A549 (cell line): Measurements from ENCODE around the gene GAN. TPM values are rescaled to one million over a fixed set of nuclear protein-coding genes. Genes with fewer than 3 reads are reported as not detected.
A peak's percentile ranks its signal among the peaks of the same experiment; 100 is the strongest.

Source experiments
- ATAC-seq, 2 experiments: fragments of 200-7000 bp in 1 of 2; fragments of >200 bp in 1 of 2; cut with Nextera tagmentation in 1 of 2; cut with Tn5 transposase in 1 of 2; 3 replicates each; pipeline versions ENCODE4 v1.8.0 to v1.9.1; 2018 to 2020; ENCODE audit warnings: mild to moderate bottlenecking in 1 of 2, moderate library complexity in 1 of 2
- CTCF ChIA-PET: fragments of 300-600 bp; sonication (Branson Sonifier 250); formaldehyde crosslinking; extraction: SDS; loops from one replicate; lab custom pipeline; 2021; ENCODE audit warnings: antibody characterized with exemption, inconsistent platforms; lab: Yijun Ruan, JAX
- POLR2A ChIA-PET: fragments of 350-600 bp; formaldehyde crosslinking; extraction: SDS; loops from one replicate; lab custom pipeline; 2021; ENCODE audit warnings: antibody characterized with exemption, inconsistent platforms; lab: Yijun Ruan, JAX
- DNase-seq, 2 experiments: peaks; one replicate each; pipeline versions ENCODE4 v3.0.0 to v3.0.0-alpha.2; 2011 to 2016; ENCODE audit warnings: low read depth in 1 of 2, low spot score in 1 of 2
- FAIRE-seq: peaks from 2 replicates; lab custom pipeline; 2011; peaks lifted over from hg19 to GRCh38; lab: Jason Lieb, UNC
- H3K27ac ChIP-seq, 2 experiments: fragments of >200 bp; sonication (Bioruptor Twin); formaldehyde crosslinking; 3 replicates each; pipeline ENCODE4 v1.5.1; 2016 to 2017
- H3K4me1 ChIP-seq: fragments of >200 bp; sonication (Bioruptor Twin); formaldehyde crosslinking; 3 replicates; pipeline ENCODE4 v1.6.1; 2016
- H3K4me2 ChIP-seq: fragments of >200 bp; sonication (Bioruptor Twin); formaldehyde crosslinking; 3 replicates; pipeline ENCODE4 v1.6.1; 2016
- H3K4me3 ChIP-seq: fragments of >200 bp; sonication (Bioruptor Twin); formaldehyde crosslinking; 3 replicates; pipeline ENCODE4 v1.5.1; 2016
- H3K9me3 ChIP-seq: fragments of >200 bp; sonication (Bioruptor Twin); formaldehyde crosslinking; 3 replicates; pipeline ENCODE4 v1.6.1; 2016
- CBX8 ChIP-seq: fragments of 200-600 bp; sonication (generic); IDR thresholded peaks from 2 replicates; pipeline ENCODE4 v1.6.1; 2016
- EHMT2 ChIP-seq: fragments of 200-600 bp; sonication (generic); IDR thresholded peaks from 2 replicates; pipeline ENCODE4 v1.6.1; 2016; ENCODE audit warnings: antibody characterized with exemption, low read depth, mild to moderate bottlenecking, moderate library complexity
- FOXS1 ChIP-seq: fragments of 250-450 bp; sonication (Bioruptor Pico); IDR thresholded peaks from 2 replicates; pipeline ENCODE4 v1.5.0; 2020; ENCODE audit warnings: mild to moderate bottlenecking, moderate library complexity
- GATA3 ChIP-seq: IDR thresholded peaks from 2 replicates; pipeline ENCODE4 v1.6.1; 2012; ENCODE audit warnings: borderline replicate concordance
- HOXA7 ChIP-seq: fragments of 250-450 bp; sonication (Bioruptor Pico); IDR thresholded peaks from 2 replicates; pipeline ENCODE4 v1.5.0; 2020; ENCODE audit warnings: mild to moderate bottlenecking, moderate library complexity
- JUN ChIP-seq, 2 experiments: fragments of >200 bp; sonication (Bioruptor Twin); formaldehyde crosslinking; IDR thresholded peaks; 2 replicates in 1 of 2; 3 replicates in 1 of 2; pipeline ENCODE4 v1.6.1; 2016 to 2017
- JUNB ChIP-seq: fragments of >200 bp; sonication (Bioruptor Twin); formaldehyde crosslinking; IDR thresholded peaks from 2 replicates; pipeline ENCODE4 v1.6.1; 2016
- KDM1A ChIP-seq: fragments of 200-600 bp; sonication (generic); IDR thresholded peaks from 2 replicates; pipeline ENCODE4 v1.6.1; 2016; ENCODE audit warnings: low read depth, mild to moderate bottlenecking
- KDM5A ChIP-seq: fragments of 200-600 bp; sonication (generic); IDR thresholded peaks from 2 replicates; pipeline ENCODE4 v1.6.1; 2016; ENCODE audit warnings: antibody characterized with exemption, mild to moderate bottlenecking
- MAFK ChIP-seq: fragments of 450-650 bp; IDR thresholded peaks from 2 replicates; pipeline ENCODE4 v1.6.1; 2014; ENCODE audit not compliant: partially characterized antibody
- NR3C1 ChIP-seq: fragments of >200 bp; sonication (Bioruptor Twin); formaldehyde crosslinking; IDR thresholded peaks from 3 replicates; pipeline ENCODE4 v1.6.1; 2017
- POLR2A ChIP-seq: IDR thresholded peaks from 2 replicates; pipeline ENCODE4 v1.6.1; 2012; ENCODE audit warnings: mild to moderate bottlenecking, low read length
- POLR2AphosphoS2 ChIP-seq: conservative IDR thresholded peaks from 2 replicates; pipeline ENCODE4 v1.6.1; 2012; ENCODE audit warnings: low read length, improper control_type of control experiment, inconsistent platforms
- RAD21 ChIP-seq, 2 experiments: fragments of >200 bp in 1 of 2; sonication (Bioruptor Twin) in 1 of 2; formaldehyde crosslinking in 1 of 2; IDR thresholded peaks in 1 of 2; conservative IDR thresholded peaks in 1 of 2; 2 replicates in 1 of 2; 3 replicates in 1 of 2; pipeline ENCODE4 v1.6.1; 2012 to 2018; ENCODE audit warnings: inconsistent platforms in 1 of 2
- RNF2 ChIP-seq: fragments of 200-600 bp; sonication (generic); IDR thresholded peaks from 2 replicates; pipeline ENCODE4 v1.6.1; 2016; ENCODE audit warnings: low read depth, mild to moderate bottlenecking, antibody characterized with exemption, moderate library complexity, borderline replicate concordance
- ZNF302 ChIP-seq: fragments of 250-450 bp; sonication (Bioruptor Pico); IDR thresholded peaks from 2 replicates; pipeline ENCODE4 v1.9.0; 2021; ENCODE audit warnings: inconsistent platforms, mild to moderate bottlenecking, moderate library complexity
- WGBS: methylation state at CpG from one replicate; pipeline ENCODE4 v1.1.6; 2017; ENCODE audit errors: missing lambda C conversion rate; 5-methylcytosine and 5-hydroxymethylcytosine counted together
- polyA plus RNA-seq, 4 experiments: library from polyadenylated mRNA; depleted of rRNA in 3 of 4; stranded (reverse); fragments of >200 nt; fragmentation: RNase III in 1 of 4; extraction: RNeasy Plus Mini Kit Qiagen cat#74134 plus additional on column Dnase treatment in 1 of 4; gene quantifications; 2 replicates in 3 of 4; 3 replicates in 1 of 4; pipeline ENCODE4 v1.2.3, GENCODE V29; 2011 to 2017
- TF ChIP-seq, protein P1 (sequence below): IDR thresholded peaks from 2 replicates; pipeline ENCODE4 v1.6.1; 2012
- TF ChIP-seq, protein P2 (sequence below): IDR thresholded peaks from 2 replicates; pipeline ENCODE4 v1.6.1; 2012; ENCODE audit warnings: low read depth, borderline replicate concordance
- TF ChIP-seq, protein P3 (sequence below): fragments of >200 bp; sonication (Bioruptor Twin); formaldehyde crosslinking; IDR thresholded peaks from 2 replicates; pipeline ENCODE4 v1.6.1; 2016
- TF ChIP-seq, protein P4 (sequence below): fragments of 250-450 bp; sonication (Bioruptor Pico); IDR thresholded peaks from 2 replicates; pipeline ENCODE4 v1.5.0; 2020; ENCODE audit warnings: low read depth, mild to moderate bottlenecking, moderate library complexity
- TF ChIP-seq, protein P5 (sequence below): IDR thresholded peaks from 2 replicates; pipeline ENCODE4 v1.6.1; 2012
- TF ChIP-seq, protein P6 (sequence below): fragments of 250-450 bp; sonication (Bioruptor Pico); IDR thresholded peaks from 2 replicates; pipeline ENCODE4 v1.5.0; 2021; ENCODE audit warnings: mild to moderate bottlenecking, moderate library complexity, borderline replicate concordance

The GAN gene
- polyA plus RNA-seq, 2 of the 4 experiments (the other 2 are of a cell fraction), result 2.8 to 8.1 TPM

DNA sequence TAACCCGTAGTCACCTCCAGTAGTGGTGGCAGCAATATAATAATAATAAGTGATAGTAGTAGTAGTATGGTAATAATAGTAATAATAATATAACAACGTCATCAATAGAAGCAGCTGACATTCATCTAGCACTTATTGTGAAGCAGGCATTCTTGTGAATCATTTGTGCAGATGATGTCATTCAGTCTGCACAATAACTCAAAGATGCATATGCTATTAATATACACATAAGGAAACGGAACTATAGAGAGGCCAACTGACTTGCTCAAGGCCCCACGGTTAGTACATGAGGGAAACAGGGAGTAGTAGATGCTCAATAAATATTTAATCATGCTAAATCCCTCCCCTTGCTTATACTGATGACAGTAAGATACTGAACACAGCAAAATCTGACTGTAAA lies 35.4 kb upstream of the GAN start:
- no peak overlapping the region for H3K4me2 ChIP-seq
- H3K9me3 ChIP-seq, result no peaks in the 10 kb centered on the region
- 53% methylated on average over 4 of the region's 4 CpGs for WGBS
- ChIA-PET CTCF (no interaction called here), POLR2A (no interaction called here)
- no peak overlapping the region for H3K4me3 ChIP-seq
- no peak overlapping the region for H3K27ac ChIP-seq
- TF ChIP-seq, protein P1, sequence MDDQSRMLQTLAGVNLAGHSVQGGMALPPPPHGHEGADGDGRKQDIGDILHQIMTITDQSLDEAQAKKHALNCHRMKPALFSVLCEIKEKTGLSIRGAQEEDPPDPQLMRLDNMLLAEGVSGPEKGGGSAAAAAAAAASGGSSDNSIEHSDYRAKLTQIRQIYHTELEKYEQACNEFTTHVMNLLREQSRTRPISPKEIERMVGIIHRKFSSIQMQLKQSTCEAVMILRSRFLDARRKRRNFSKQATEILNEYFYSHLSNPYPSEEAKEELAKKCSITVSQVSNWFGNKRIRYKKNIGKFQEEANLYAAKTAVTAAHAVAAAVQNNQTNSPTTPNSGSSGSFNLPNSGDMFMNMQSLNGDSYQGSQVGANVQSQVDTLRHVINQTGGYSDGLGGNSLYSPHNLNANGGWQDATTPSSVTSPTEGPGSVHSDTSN, result no peak
- TF ChIP-seq HOXA7 (CRISPR knock-in tag) (no peak), ZNF302 (CRISPR knock-in tag) (no peak), JUNB (no peak), RAD21 (conservative IDR thresholded peaks at IDR 0.05 in 1 of 2, IDR thresholded peaks at IDR 0.05 in 1 of 2) (no peak), CBX8 (no peak)
- TF ChIP-seq, protein P2, sequence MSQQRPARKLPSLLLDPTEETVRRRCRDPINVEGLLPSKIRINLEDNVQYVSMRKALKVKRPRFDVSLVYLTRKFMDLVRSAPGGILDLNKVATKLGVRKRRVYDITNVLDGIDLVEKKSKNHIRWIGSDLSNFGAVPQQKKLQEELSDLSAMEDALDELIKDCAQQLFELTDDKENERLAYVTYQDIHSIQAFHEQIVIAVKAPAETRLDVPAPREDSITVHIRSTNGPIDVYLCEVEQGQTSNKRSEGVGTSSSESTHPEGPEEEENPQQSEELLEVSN, result no peak
- ATAC-seq, result no peak
- peak in 1 of 2 experiments; percentile 14 for DNase-seq
- no peaks in the 10 kb centered on the region for H3K4me1 ChIP-seq
- no peak for FAIRE-seq

DNA sequence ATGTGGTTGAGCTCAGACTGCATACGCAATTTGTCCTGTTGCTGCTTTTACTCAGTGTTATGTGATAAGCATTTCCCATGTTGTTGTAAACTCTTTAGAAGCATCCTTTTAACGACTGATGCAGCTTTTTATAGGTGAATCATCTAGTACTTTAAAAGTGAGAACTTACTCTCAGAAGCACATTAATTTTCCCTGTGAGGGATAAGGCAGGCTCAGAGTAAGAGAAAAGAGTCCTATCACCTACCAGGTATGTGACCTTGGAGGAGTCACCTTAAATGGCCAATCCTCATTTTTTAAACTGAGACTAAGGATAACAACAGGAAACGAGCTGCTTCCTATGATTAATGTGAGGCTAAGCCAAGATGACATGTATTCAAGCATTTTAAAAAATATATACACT lies 34.4 kb upstream of the GAN start:
- no peak for FAIRE-seq
- DNase-seq, result no peak
- Histone ChIP-seq H3K27ac (no peak overlapping the region), H3K9me3 (no peaks in the 10 kb centered on the region), H3K4me1 (no peaks in the 10 kb centered on the region), H3K4me3 (no peak overlapping the region), H3K4me2 (no peak overlapping the region)
- TF ChIP-seq JUNB (no peak), KDM5A (no peak), EHMT2 (no peak), JUN (IDR thresholded peaks at IDR 0.05) (no peak), NR3C1 (no peak), POLR2AphosphoS2 (no peak), GATA3 (no peak), FOXS1 (CRISPR knock-in tag) (no peak), RNF2 (no peak), KDM1A (no peak), MAFK (no peak), POLR2A (no peak)
- TF ChIP-seq, protein P3, sequence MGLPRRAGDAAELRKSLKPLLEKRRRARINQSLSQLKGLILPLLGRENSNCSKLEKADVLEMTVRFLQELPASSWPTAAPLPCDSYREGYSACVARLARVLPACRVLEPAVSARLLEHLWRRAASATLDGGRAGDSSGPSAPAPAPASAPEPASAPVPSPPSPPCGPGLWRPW, result no peak
- TF ChIP-seq, protein P4, sequence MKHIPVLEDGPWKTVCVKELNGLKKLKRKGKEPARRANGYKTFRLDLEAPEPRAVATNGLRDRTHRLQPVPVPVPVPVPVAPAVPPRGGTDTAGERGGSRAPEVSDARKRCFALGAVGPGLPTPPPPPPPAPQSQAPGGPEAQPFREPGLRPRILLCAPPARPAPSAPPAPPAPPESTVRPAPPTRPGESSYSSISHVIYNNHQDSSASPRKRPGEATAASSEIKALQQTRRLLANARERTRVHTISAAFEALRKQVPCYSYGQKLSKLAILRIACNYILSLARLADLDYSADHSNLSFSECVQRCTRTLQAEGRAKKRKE (CRISPR knock-in tag), result no peak
- TF ChIP-seq, protein P5, sequence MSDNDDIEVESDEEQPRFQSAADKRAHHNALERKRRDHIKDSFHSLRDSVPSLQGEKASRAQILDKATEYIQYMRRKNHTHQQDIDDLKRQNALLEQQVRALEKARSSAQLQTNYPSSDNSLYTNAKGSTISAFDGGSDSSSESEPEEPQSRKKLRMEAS, result no peak
- TF ChIP-seq, protein P6, sequence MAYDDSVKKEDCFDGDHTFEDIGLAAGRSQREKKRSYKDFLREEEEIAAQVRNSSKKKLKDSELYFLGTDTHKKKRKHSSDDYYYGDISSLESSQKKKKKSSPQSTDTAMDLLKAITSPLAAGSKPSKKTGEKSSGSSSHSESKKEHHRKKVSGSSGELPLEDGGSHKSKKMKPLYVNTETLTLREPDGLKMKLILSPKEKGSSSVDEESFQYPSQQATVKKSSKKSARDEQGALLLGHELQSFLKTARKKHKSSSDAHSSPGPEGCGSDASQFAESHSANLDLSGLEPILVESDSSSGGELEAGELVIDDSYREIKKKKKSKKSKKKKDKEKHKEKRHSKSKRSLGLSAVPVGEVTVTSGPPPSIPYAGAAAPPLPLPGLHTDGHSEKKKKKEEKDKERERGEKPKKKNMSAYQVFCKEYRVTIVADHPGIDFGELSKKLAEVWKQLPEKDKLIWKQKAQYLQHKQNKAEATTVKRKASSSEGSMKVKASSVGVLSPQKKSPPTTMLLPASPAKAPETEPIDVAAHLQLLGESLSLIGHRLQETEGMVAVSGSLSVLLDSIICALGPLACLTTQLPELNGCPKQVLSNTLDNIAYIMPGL (CRISPR knock-in tag), result no peak
- ChIA-PET POLR2A (no interaction called here), CTCF (interaction anchor here (0.7 kb wide), 1 partner anchor 69 kb away, joined by 4 read pairs; no protein-coding TSS in a partner anchor)
- WGBS, result 70% methylated on average over 3 of the region's 3 CpGs
- ATAC-seq, result no peak
